Liver (tissue), 3 donors: ENCODE measurements around the gene HDGFL1.

Source experiments
- ATF3 ChIP-seq: IDR thresholded peaks from 2 replicates; pipeline ENCODE4 v1.6.1; 2016; ENCODE audit warnings: antibody characterized with exemption
- CTCF ChIP-seq: fragments of 150-350 bp; IDR thresholded peaks from 2 replicates; pipeline ENCODE4 v1.5.1; 2017; ENCODE audit warnings: improper control_type of control experiment, low read depth, low read length; ENCODE audit not compliant: missing input control
- EGR1 ChIP-seq, 2 donors: IDR thresholded peaks; 2 replicates each; pipeline ENCODE4 v1.6.1; 2016 to 2018; ENCODE audit warnings: antibody characterized with exemption in 2 of 2, low read depth in 2 of 2
- FOXA1 ChIP-seq: IDR thresholded peaks from 2 replicates; pipeline ENCODE4 v1.6.1; 2016; ENCODE audit warnings: antibody characterized with exemption
- GABPA ChIP-seq, 2 donors: IDR thresholded peaks in 1 of 2; conservative IDR thresholded peaks in 1 of 2; 2 replicates each; pipeline ENCODE4 v1.6.1; 2016; ENCODE audit warnings: antibody characterized with exemption in 2 of 2, mild to moderate bottlenecking in 1 of 2, moderate library complexity in 1 of 2
- HNF4G ChIP-seq: IDR thresholded peaks from 2 replicates; pipeline ENCODE4 v1.6.1; 2016; ENCODE audit warnings: antibody characterized with exemption
- JUND ChIP-seq, 2 donors: IDR thresholded peaks; 2 replicates each; pipeline ENCODE4 v1.6.1; 2016; ENCODE audit warnings: antibody characterized with exemption in 2 of 2
- MAX ChIP-seq: IDR thresholded peaks from 2 replicates; pipeline ENCODE4 v1.6.1; 2016; ENCODE audit warnings: antibody characterized with exemption
- REST ChIP-seq: IDR thresholded peaks from 2 replicates; pipeline ENCODE4 v1.6.1; 2016; ENCODE audit warnings: antibody characterized with exemption, mild to moderate bottlenecking
- SP1 ChIP-seq: IDR thresholded peaks from 2 replicates; pipeline ENCODE4 v1.6.1; 2018; ENCODE audit warnings: antibody characterized with exemption, mild to moderate bottlenecking
- TAF1 ChIP-seq: conservative IDR thresholded peaks from 2 replicates; pipeline ENCODE4 v1.6.1; 2016; ENCODE audit warnings: antibody characterized with exemption, mild to moderate bottlenecking
- YY1 ChIP-seq: IDR thresholded peaks from 2 replicates; pipeline ENCODE4 v1.6.1; 2016; ENCODE audit warnings: antibody characterized with exemption, mild to moderate bottlenecking
- ZBTB33 ChIP-seq: IDR thresholded peaks from 2 replicates; pipeline ENCODE4 v1.6.1; 2016; ENCODE audit warnings: antibody characterized with exemption
- donor health status: healthy.
- donor health status: healthy.

- TF ChIP-seq REST, result no peak
- no peak for TF ChIP-seq JUND (IDR thresholded peaks at IDR 0.05)
- TF ChIP-seq YY1, result no peak
- TF ChIP-seq FOXA1, result no peak
- TF ChIP-seq CTCF, result no peak
- no peak for TF ChIP-seq TAF1
- TF ChIP-seq ATF3, result no peak
- TF ChIP-seq GABPA (IDR thresholded peaks at IDR 0.05 in 1 of 2, conservative IDR thresholded peaks at IDR 0.05 in 1 of 2), result no peak
- TF ChIP-seq ZBTB33, result no peak
- TF ChIP-seq SP1, result no peak
- TF ChIP-seq MAX, result no peak
- TF ChIP-seq HNF4G, result no peak
- no peak for TF ChIP-seq EGR1 (IDR thresholded peaks at IDR 0.05; ENCODE audit: low read depth in 2 of 2)
These were observed 23.1 kb upstream of the HDGFL1 start for GRCh38 chr6:22546236-22546635.
